ENCODE results near the gene SLC30A1. TPM values are rescaled to one million over a fixed set of nuclear protein-coding genes. Genes with fewer than 3 reads are reported as not detected.

Gene SLC30A1
- total and polyA plus RNA-seq, 12 donors = 4.6 to 82.6 (median 37.5) TPM

DNA sequence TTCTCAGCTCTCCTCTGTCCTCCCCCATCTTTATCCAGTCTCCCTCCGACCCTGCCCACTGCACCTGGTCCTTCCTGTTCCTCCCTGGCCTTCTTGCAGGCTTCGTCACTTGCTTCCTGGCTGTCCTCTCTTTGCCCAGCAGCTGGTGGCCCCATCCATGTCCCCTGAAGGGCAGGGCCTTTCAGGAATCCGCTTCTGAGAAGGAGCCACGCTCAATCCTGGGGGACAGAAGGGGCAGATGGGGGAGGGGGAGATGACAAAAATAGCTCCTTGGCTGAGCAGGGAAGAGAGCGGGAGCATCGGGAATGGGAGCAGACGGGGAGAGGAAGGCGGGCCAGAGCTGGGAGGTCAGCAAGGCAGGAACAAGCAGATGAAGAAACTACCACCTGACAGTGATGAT, 40.7 kb downstream of the SLC30A1 start:
- intact Hi-C loops (cut with DNase I) = no loop called here
- H3K4me3 ChIP-seq = no peak overlapping the region
- no peaks in the 10 kb centered on the region for H3K36me3 ChIP-seq (replicated peaks in 1 of 2)
- no peaks in the 10 kb centered on the region for H3K9me3 ChIP-seq (replicated peaks in 1 of 3)
- TF ChIP-seq, protein P1, sequence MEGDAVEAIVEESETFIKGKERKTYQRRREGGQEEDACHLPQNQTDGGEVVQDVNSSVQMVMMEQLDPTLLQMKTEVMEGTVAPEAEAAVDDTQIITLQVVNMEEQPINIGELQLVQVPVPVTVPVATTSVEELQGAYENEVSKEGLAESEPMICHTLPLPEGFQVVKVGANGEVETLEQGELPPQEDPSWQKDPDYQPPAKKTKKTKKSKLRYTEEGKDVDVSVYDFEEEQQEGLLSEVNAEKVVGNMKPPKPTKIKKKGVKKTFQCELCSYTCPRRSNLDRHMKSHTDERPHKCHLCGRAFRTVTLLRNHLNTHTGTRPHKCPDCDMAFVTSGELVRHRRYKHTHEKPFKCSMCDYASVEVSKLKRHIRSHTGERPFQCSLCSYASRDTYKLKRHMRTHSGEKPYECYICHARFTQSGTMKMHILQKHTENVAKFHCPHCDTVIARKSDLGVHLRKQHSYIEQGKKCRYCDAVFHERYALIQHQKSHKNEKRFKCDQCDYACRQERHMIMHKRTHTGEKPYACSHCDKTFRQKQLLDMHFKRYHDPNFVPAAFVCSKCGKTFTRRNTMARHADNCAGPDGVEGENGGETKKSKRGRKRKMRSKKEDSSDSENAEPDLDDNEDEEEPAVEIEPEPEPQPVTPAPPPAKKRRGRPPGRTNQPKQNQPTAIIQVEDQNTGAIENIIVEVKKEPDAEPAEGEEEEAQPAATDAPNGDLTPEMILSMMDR (IDR thresholded peaks at IDR 0.05) = no peak
- TF ChIP-seq POLR2A (IDR thresholded peaks at IDR 0.05) = no peak
- 68 to 87% (median 78%) methylated on average over 8 of the region's 8 CpGs for WGBS, 4 donors
- no peak overlapping the region for H3K27ac ChIP-seq
- DNase-seq = no peak
- H3K4me1 ChIP-seq (replicated peaks in 1 of 2) = no peaks in the 10 kb centered on the region
- H3K27me3 ChIP-seq = no peaks in the 10 kb centered on the region

DNA sequence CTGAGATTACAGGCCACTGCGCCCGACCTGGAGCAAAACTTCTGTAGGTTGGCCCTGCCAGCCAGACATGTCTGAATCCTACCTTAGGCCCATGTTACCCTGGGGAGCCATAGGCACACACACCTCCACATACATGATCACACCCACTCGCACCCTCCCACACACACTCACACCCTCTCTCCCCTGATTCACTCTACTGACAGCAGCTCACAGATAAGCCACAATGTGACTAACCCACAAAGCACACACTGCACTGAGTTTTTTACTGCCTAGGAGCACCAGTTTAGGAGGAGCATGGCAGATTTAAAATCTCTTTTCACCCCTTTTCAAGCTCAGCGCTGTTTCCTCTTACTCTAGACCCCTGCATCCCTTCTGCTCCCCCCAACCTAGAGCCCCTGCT, 41.7 kb downstream of the SLC30A1 start:
- H3K4me1 ChIP-seq (replicated peaks in 1 of 2) = no peaks in the 10 kb centered on the region
- 82 to 91% (median 90%) methylated on average over 4 of the region's 4 CpGs for WGBS, 4 donors
- no peaks in the 10 kb centered on the region for H3K9me3 ChIP-seq (replicated peaks in 1 of 3)
- H3K27ac ChIP-seq = no peak overlapping the region
- no peak overlapping the region for H3K4me3 ChIP-seq
- H3K36me3 ChIP-seq (replicated peaks in 1 of 2) = no peaks in the 10 kb centered on the region
- no peaks in the 10 kb centered on the region for H3K27me3 ChIP-seq
- DNase-seq = no peak
- intact Hi-C loops (cut with DNase I) = no loop called here
- TF ChIP-seq, protein P1 (IDR thresholded peaks at IDR 0.05) = no peak
- TF ChIP-seq POLR2A (IDR thresholded peaks at IDR 0.05) = no peak

DNA sequence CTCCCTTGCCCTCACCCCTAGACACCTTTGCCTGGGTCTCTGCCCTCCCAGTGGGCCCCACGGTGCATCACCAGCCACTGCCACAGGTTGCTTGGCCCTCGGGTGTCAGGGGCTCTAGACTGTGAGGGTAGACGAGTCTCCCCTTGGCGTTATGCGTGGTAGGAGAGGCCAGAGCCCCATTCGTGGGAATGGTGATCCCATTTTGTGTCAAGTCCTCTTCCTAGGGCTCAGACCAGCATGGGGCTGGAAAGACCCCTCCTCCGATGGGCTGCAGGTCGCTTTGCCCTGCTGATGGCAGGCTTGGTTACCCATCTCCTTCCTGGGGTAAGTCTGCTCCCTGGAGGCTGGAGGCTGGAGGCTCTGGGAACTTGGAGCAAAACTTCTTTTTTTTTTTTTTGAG, 42.4 kb downstream of the SLC30A1 start:
- no peak for DNase-seq
- 86 to 90% (median 89%) methylated on average over 8 of the region's 8 CpGs for WGBS, 4 donors
- H3K9me3 ChIP-seq (replicated peaks in 1 of 3) = no peaks in the 10 kb centered on the region
- H3K4me1 ChIP-seq (replicated peaks in 1 of 2) = no peaks in the 10 kb centered on the region
- H3K4me3 ChIP-seq = no peak overlapping the region
- intact Hi-C loops (cut with DNase I) = no loop called here
- no peaks in the 10 kb centered on the region for H3K36me3 ChIP-seq (replicated peaks in 1 of 2)
- H3K27me3 ChIP-seq = no peaks in the 10 kb centered on the region
- TF ChIP-seq, protein P1 (IDR thresholded peaks at IDR 0.05) = no peak
- TF ChIP-seq POLR2A (IDR thresholded peaks at IDR 0.05) = no peak
- H3K27ac ChIP-seq = no peak overlapping the region

DNA sequence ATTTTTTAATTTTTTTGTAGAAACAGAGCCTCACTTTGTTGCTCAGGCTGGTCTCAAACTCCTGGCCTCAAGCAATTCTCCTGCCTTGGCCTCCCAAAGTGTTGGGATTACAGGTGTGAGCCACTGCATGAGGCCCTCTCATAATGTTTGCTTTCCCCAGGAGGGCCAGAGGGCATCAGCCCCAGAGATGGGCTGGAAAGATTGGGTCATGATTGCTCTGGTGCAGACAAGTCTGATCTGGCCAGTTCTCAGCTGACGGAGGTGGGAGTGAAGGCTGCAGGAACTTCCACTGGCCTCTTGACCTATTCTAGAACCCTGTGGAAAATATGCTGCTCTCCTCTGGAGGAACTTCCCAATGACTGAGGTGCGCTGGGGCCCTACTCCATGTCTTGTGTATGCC, 43.6 kb downstream of the SLC30A1 start:
- H3K27ac ChIP-seq = no peak overlapping the region
- H3K4me1 ChIP-seq (replicated peaks in 1 of 2) = no peaks in the 10 kb centered on the region
- no peaks in the 10 kb centered on the region for H3K9me3 ChIP-seq (replicated peaks in 1 of 3)
- 94 to 100% (median 94%) methylated on average over 1 to 2 of the region's 2 CpGs for WGBS, 4 donors
- DNase-seq = no peak
- no peaks in the 10 kb centered on the region for H3K27me3 ChIP-seq
- no peak for TF ChIP-seq POLR2A (IDR thresholded peaks at IDR 0.05)
- TF ChIP-seq, protein P1 (IDR thresholded peaks at IDR 0.05) = no peak
- no peak overlapping the region for H3K4me3 ChIP-seq
- intact Hi-C loops (cut with DNase I) = no loop called here
- no peaks in the 10 kb centered on the region for H3K36me3 ChIP-seq (replicated peaks in 1 of 2)

All from adrenal gland (tissue), 12 donors.